Effector memory CD4-positive, alpha-beta T cell (primary cell): ENCODE data around the gene PKD1L1.

Experiments
- DNase-seq, 3 donors: peaks; one replicate each; pipeline ENCODE4 v3.0.0-alpha.2; 2020
- H3K27ac ChIP-seq: 2 replicates; pipeline ENCODE4 v1.7.0; 2013; ENCODE audit warnings: mild to moderate bottlenecking, low read length, moderate library complexity; ENCODE audit not compliant: insufficient read depth, poor library complexity, severe bottlenecking
- H3K27me3 ChIP-seq: replicated peaks from 2 replicates; pipeline ENCODE4 v1.7.0; 2013; ENCODE audit warnings: mild to moderate bottlenecking, low read length; ENCODE audit not compliant: insufficient read depth, control insufficient read depth, poor library complexity, severe bottlenecking
- H3K36me3 ChIP-seq: 2 replicates; pipeline ENCODE4 v1.7.0; 2013; ENCODE audit warnings: mild to moderate bottlenecking, low read length, moderate library complexity; ENCODE audit not compliant: control insufficient read depth, insufficient read depth
- H3K4me1 ChIP-seq: 2 replicates; pipeline ENCODE4 v1.7.0; 2013; ENCODE audit warnings: low read length, mild to moderate bottlenecking; ENCODE audit not compliant: control insufficient read depth, insufficient read depth, poor library complexity, severe bottlenecking
- H3K4me3 ChIP-seq: 2 replicates; pipeline ENCODE4 v1.7.0; 2013; ENCODE audit warnings: low read length, low read depth, mild to moderate bottlenecking; ENCODE audit not compliant: insufficient read depth, poor library complexity, severe bottlenecking
- H3K9me3 ChIP-seq: 2 replicates; pipeline ENCODE4 v1.7.0; 2013; ENCODE audit warnings: mild to moderate bottlenecking, low read length, moderate library complexity; ENCODE audit not compliant: control insufficient read depth

Gene PKD1L1

DNA sequence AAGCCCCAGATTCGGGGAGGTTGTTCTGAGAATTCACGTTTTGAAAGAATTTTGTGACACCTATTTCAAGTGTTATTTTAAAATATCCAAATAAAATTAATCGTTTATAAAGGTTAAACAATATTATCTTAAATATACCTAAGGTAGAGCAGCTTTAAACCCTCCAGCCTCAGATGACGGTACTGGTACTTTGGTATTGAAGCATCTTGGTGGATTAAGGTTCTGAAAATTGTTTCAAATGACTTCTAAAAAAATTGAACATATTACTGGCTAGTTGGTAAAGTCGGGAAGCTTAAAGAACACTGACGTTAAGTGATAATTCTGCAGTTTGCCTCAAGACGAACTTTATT lies 31.5 kb upstream of the PKD1L1 start:
- peaks cover 11% of the 10 kb centered on the region for H3K4me1 ChIP-seq
- no peak for DNase-seq
- peaks cover 24% of the 10 kb centered on the region for H3K36me3 ChIP-seq
- H3K27ac ChIP-seq, result peak overlapping the region; percentile 86
- no peaks in the 10 kb centered on the region for H3K9me3 ChIP-seq
- peak overlapping the region; percentile 74 for H3K4me3 ChIP-seq
- no peaks in the 10 kb centered on the region for H3K27me3 ChIP-seq

DNA sequence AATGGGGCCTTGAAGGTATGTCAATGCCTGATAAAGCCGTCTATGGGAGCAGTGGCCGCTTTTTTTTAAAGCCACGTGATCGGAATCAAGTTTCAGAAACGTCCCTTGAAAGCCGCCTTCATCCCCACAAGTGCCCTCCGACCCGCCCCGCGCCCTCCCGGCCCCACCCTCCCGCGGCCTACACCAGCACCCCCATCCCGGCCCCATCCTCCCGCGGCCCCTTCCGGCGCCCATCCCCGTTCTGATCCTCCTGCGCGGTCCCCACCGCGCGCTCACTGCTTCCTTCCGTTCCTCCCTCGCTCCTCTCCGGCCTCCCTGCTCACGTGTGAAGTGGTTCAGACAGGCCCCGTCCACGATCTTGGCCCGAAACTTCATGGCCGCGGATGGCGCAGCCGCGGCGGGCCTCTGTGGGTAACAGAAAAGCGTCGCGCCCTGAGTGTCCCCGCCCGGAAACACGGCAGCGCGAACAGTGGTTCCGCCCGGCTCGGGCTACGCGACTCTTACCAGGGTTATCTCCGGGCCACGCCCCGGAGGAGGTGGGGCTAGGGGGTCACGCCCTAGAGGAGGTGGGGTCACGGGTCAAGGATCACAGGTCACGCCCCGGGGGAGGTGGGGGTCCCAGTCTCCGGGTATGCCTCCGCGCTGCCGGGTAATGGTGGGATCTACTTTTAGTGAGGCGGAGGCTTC lies 31.0 kb upstream of the PKD1L1 start, which contains the start of gene HUS1:
TSS of gene HUS1 (minus strand) at position 471 of the 687 bp plus-strand sequence. CDS start at position 375, 96 bp downstream.
- Histone ChIP-seq H3K4me3 (peak within 1 kb of the TSS; percentile 74), H3K9me3 (no peaks in the 10 kb centered on the region), H3K27me3 (no peaks in the 10 kb centered on the region), H3K4me1 (peaks cover 11% of the 10 kb centered on the region), H3K27ac (peak within 1 kb of the TSS; percentile 86), H3K36me3 (peaks cover 30% of the 10 kb centered on the region)
- peak; percentile 82 to 91 (median 83) for DNase-seq

DNA sequence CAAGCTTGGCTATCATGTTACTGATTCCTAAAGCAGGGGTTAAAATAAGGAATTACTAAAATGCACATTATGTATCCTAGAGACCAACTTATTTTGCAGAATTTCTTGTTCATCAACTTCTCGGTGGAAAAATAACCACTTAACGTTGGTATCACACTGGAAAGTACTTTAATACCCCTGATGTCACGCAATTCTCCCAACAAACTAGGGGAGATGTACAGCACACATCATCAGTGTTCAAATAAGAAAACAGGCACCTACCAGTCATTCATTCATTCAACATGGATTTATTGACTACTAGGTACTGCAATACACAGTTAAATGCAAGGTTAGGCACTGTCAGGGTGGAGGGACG lies 30.5 kb upstream of the PKD1L1 start:
- H3K27me3 ChIP-seq, result no peaks in the 10 kb centered on the region
- DNase-seq, result no peak
- H3K27ac ChIP-seq, result peak overlapping the region; percentile 86
- peaks cover 11% of the 10 kb centered on the region for H3K4me1 ChIP-seq
- no peaks in the 10 kb centered on the region for H3K9me3 ChIP-seq
- H3K36me3 ChIP-seq, result peaks cover 35% of the 10 kb centered on the region
- peak overlapping the region; percentile 74 for H3K4me3 ChIP-seq

DNA sequence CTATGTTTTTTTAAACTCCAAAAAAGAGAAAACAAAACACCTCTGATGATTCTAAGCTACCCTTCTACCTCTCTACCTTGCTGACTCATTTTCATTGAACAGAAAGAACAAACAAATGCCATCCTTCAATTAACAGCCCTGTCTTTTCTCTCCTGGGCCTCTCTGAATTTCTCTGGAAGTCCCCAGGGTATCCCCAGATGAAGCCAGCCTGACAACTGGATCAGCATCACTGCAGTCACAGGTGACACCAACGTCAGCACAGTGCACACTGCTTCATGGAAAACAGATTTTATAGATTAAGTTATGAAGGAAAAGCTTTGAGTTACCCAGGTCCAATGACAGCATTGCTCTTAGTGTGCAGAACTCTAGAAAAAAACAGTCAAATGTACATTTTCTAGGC lies 25.5 kb upstream of the PKD1L1 start:
- Histone ChIP-seq H3K9me3 (no peaks in the 10 kb centered on the region), H3K4me1 (peaks cover 6% of the 10 kb centered on the region), H3K4me3 (no peak overlapping the region), H3K27ac (no peak overlapping the region), H3K27me3 (no peaks in the 10 kb centered on the region), H3K36me3 (peaks cover 66% of the 10 kb centered on the region)
- no peak for DNase-seq

DNA sequence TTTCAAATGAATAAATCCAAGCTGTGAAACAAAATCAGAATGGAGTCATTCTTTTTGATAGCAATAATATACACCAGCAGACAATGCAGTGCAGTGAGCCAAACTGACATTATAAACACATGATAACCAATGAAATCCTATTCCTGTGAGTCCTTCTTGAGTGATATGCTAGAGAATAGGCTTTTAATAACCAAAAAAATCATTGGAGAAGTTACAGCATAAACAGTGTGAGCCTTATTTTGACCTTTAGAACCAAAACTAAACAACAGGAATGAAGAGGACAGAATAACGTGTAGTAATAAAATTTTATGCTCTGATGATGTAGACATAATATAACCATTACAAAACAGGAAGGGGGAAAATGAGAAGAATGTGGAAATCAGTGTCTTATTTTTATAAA lies 22.5 kb upstream of the PKD1L1 start:
- H3K4me3 ChIP-seq, result no peak overlapping the region
- no peaks in the 10 kb centered on the region for H3K4me1 ChIP-seq
- H3K27ac ChIP-seq, result no peak overlapping the region
- no peaks in the 10 kb centered on the region for H3K9me3 ChIP-seq
- peaks cover 77% of the 10 kb centered on the region for H3K36me3 ChIP-seq
- no peaks in the 10 kb centered on the region for H3K27me3 ChIP-seq
- no peak for DNase-seq

DNA sequence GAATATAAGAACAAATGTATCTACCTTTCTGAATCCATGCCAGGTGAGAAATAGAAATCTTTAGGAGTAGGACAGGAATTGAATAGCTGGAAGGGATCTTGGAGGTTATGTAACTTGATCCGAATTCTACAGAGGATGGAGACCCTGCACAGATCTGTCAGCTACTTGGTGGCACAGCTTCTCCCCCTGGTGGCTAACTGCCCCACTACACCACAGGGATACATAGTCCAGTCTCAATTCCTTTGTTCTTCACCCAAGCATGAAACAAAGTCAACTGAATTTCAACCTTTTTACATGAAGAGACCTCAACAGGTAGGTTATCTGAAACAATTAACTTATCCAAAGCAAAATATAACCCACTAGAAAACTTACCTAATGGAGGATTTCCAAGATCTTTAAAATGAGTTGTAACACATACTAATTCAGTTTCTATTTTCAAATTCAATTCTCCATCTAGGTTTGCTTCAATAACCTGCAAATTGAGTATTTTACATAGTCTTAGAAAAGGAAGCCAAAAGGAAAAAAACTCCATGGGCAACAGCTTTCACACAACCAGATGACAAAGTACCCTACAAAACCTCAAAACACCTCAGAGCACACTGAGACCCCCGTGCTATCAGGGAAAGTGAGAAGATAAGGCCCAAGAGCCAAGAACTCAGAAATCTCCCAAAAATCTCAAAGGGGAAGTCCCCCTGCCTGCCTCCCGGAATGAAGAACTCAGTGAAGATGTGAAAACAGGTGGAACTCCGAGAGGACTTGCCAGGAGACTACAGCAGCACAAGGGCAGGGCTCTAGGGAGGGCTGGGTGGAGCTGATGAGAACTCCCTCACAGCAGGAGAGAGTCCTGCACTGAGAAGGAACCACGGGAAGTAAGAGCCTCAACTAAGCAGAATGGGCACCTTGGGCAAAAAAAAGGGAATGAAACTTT lies 20.8 kb upstream of the PKD1L1 start:
- Histone ChIP-seq H3K27ac (no peak overlapping the region), H3K9me3 (no peaks in the 10 kb centered on the region), H3K27me3 (no peaks in the 10 kb centered on the region), H3K4me1 (no peaks in the 10 kb centered on the region), H3K4me3 (no peak overlapping the region), H3K36me3 (peaks cover 80% of the 10 kb centered on the region)
- peak in 1 of 3 donors; percentile 8 for DNase-seq

DNA sequence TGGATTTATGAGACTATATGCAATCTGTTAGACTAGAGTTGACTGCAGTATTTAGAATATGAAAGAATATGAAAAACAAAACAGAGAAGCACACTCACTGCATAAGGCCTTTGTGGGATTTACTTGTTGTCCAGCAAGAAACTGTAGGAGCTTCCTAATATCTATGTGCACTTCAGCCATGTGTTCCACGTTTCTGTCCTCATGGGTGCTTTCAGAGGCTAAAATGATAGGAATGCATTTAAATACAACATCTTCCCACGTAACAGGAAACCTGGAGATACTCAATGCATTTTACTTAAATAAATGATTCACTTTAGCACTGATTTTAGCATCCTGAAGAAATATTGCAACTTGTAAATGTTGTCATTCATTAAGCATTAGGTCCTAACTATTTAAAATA lies 19.4 kb upstream of the PKD1L1 start:
- Histone ChIP-seq H3K4me3 (no peak overlapping the region), H3K36me3 (peaks cover 80% of the 10 kb centered on the region), H3K4me1 (no peaks in the 10 kb centered on the region), H3K9me3 (no peaks in the 10 kb centered on the region), H3K27me3 (no peaks in the 10 kb centered on the region), H3K27ac (no peak overlapping the region)
- DNase-seq, result no peak

DNA sequence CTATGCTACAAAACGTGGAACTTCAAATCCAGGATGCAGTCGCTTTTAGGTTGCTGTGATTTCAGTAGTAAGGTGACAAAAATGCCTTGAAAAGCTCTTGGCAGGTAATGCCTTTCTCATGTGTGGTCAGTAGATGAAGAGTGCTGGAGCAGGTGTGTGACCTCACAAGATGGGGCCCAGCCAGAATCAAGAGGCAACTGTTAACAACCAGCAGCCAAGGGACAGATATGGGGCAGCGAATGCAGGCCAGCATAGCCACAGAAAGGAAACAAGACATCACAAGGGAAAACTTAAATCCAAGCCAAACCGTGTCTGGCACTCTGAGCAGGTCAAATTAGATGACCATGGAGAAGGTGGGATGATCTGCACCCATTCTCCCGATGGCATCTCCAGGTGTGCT lies 18.9 kb upstream of the PKD1L1 start:
- no peak overlapping the region for H3K27ac ChIP-seq
- H3K4me3 ChIP-seq, result no peak overlapping the region
- no peaks in the 10 kb centered on the region for H3K4me1 ChIP-seq
- no peaks in the 10 kb centered on the region for H3K9me3 ChIP-seq
- peaks cover 84% of the 10 kb centered on the region for H3K36me3 ChIP-seq
- H3K27me3 ChIP-seq, result no peaks in the 10 kb centered on the region
- no peak for DNase-seq

DNA sequence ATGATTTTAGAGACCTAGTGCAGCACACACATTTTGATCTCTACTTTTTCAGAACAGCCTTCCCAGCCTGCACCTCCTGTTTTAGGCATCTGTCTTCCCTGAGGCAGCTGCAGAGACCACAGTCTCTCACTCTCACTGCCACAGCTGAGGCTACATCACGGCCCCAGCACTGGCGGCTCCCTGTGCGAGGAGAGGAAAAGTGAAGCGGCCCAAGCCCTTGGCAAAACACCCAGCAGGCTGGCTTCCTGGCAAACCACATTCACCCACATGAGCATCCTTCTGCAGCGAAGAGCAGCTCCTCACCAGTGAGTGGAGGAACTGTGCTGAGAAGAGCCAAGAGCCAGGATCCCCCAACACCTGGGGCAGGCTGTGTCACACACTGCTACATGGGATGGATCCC lies 17.2 kb upstream of the PKD1L1 start:
- peaks cover 82% of the 10 kb centered on the region for H3K36me3 ChIP-seq
- no peaks in the 10 kb centered on the region for H3K4me1 ChIP-seq
- no peak overlapping the region for H3K4me3 ChIP-seq
- H3K27me3 ChIP-seq, result no peaks in the 10 kb centered on the region
- no peaks in the 10 kb centered on the region for H3K9me3 ChIP-seq
- no peak overlapping the region for H3K27ac ChIP-seq
- no peak for DNase-seq

DNA sequence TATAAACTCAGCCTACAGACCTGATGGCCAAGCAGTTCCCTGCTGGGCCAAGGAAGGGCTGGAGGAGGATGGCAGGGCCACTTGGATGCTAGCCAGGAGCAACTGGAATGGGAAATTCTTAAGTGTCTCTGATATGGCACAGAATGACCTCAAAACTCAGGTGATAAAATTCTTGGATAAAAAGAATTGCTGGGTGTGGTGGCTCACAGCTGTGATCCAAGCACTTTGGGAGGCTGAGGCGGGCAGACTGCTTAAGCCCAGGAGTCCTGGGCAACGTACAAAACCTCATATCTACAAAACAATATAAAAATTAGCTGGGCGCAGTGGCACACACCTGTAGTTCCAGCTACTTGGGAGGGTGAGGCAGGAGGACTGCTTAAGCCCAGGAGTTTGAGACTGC lies 14.0 kb upstream of the PKD1L1 start:
- DNase-seq, result no peak
- Histone ChIP-seq H3K4me3 (no peak overlapping the region), H3K9me3 (no peaks in the 10 kb centered on the region), H3K27me3 (no peaks in the 10 kb centered on the region), H3K4me1 (no peaks in the 10 kb centered on the region), H3K36me3 (peaks cover 62% of the 10 kb centered on the region), H3K27ac (no peak overlapping the region)
